Common myeloid progenitor, CD34-positive (primary cell): ENCODE results near the gene MCTP2.

Source experiments
- CTCF ChIA-PET: fragments of 350-600 bp; sonication (Branson Sonifier 250); formaldehyde crosslinking; loops from one replicate; lab custom pipeline; 2021; ENCODE audit warnings: antibody characterized with exemption; lab: Charles Lee
- POLR2A ChIA-PET: fragments of 350-600 bp; sonication (Branson Sonifier 250); formaldehyde crosslinking; loops from one replicate; lab custom pipeline; 2021; ENCODE audit warnings: antibody characterized with exemption; lab: Charles Lee
- DNase-seq, 3 donors: peaks; one replicate each; pipeline versions ENCODE4 v3.0.0 to v3.0.0-alpha.2; 2013
- H3K27ac ChIP-seq, 2 experiments: 1 replicate in 1 of 2; 2 replicates in 1 of 2; pipeline ENCODE4 v1.7.0; 2013; ENCODE audit warnings: inconsistent platforms in 2 of 2, low read length in 2 of 2, mild to moderate bottlenecking in 2 of 2, low read depth in 1 of 2, moderate library complexity in 1 of 2; ENCODE audit not compliant: severe bottlenecking in 2 of 2, insufficient read depth in 1 of 2, poor library complexity in 1 of 2
- H3K27me3 ChIP-seq, 5 experiments: replicated peaks in 2 of 5; 1 replicate in 3 of 5; 2 replicates in 2 of 5; pipeline versions ENCODE4 v1.6.1 to v1.7.0; 2013; ENCODE audit warnings: low read length in 4 of 5, mild to moderate bottlenecking in 2 of 5, moderate library complexity in 2 of 5, inconsistent platforms in 1 of 5; ENCODE audit not compliant: insufficient read depth in 5 of 5, control insufficient read depth in 4 of 5
- H3K36me3 ChIP-seq, 4 experiments: 1 replicate in 2 of 4; 2 replicates in 2 of 4; pipeline versions ENCODE4 v1.6.1 to v1.7.0; 2013; ENCODE audit warnings: low read length in 3 of 4, control low read depth in 1 of 4, mild to moderate bottlenecking in 1 of 4; ENCODE audit not compliant: control insufficient read depth in 4 of 4, insufficient read depth in 4 of 4
- H3K4me1 ChIP-seq, 4 experiments: 1 replicate in 3 of 4; 2 replicates in 1 of 4; pipeline versions ENCODE4 v1.6.1 to v1.7.1; 2013; ENCODE audit warnings: low read length in 3 of 4, mild to moderate bottlenecking in 3 of 4, control low read depth in 1 of 4, inconsistent platforms in 1 of 4, moderate library complexity in 1 of 4; ENCODE audit not compliant: control insufficient read depth in 4 of 4, insufficient read depth in 4 of 4; ENCODE audit errors: control extremely low read depth in 1 of 4
- H3K4me3 ChIP-seq, 7 experiments: 1 replicate in 4 of 7; 2 replicates in 3 of 7; pipeline versions ENCODE4 v1.5.1 to v1.7.0; 2013; ENCODE audit warnings: mild to moderate bottlenecking in 7 of 7, low read length in 6 of 7, moderate library complexity in 6 of 7, inconsistent platforms in 2 of 7, low read depth in 2 of 7, control low read depth in 1 of 7; ENCODE audit not compliant: insufficient read depth in 4 of 7, control insufficient read depth in 1 of 7; ENCODE audit errors: extremely low read depth in 1 of 7
- H3K9me3 ChIP-seq, 5 experiments: 1 replicate in 4 of 5; 2 replicates in 1 of 5; pipeline versions ENCODE4 v1.6.1 to v1.7.1; 2013; ENCODE audit warnings: low read length in 4 of 5, mild to moderate bottlenecking in 2 of 5, inconsistent platforms in 1 of 5, low read depth in 1 of 5, moderate library complexity in 1 of 5; ENCODE audit not compliant: control insufficient read depth in 4 of 5, insufficient read depth in 2 of 5; ENCODE audit errors: control extremely low read depth in 1 of 5
- WGBS: methylation state at CpG from one replicate; pipeline ENCODE4 v1.1.5; 2013; ENCODE audit not compliant: insufficient coverage; 5-methylcytosine and 5-hydroxymethylcytosine counted together

The MCTP2 gene

DNA sequence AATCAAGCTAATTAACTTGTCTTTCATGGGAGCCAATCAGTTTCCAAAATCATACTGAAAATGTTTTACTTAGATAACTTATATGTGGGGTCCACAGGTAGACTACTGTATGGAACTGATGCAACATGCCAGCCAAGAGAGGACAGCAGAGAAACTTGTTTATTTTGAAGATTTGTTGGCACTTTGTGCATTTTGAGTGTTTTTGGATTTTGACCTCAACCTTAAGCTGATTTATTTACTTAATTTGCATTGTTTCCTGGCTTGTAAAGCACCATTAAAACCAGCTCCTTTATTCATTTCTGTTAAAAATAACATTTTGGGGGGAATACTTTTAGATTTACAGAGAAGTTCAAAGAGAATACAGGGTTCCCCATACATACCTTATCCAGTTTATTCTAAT lies 166.6 kb downstream of the MCTP2 start:
- Histone ChIP-seq H3K36me3 (peaks cover 19 to 59% (median 34%) of the 10 kb centered on the region in 4 experiments), H3K27ac (no peak overlapping the region), H3K27me3 (no peaks in the 10 kb centered on the region), H3K9me3 (no peaks in the 10 kb centered on the region), H3K4me3 (no peak overlapping the region), H3K4me1 (peaks cover 0 to 3% (median 0%) of the 10 kb centered on the region in 4 experiments)
- DNase-seq: no peak
- ChIA-PET POLR2A (interaction anchor here (0.9 kb wide), 1 partner anchor 15 kb away, joined by 3 read pairs; no protein-coding TSS in a partner anchor), CTCF (interaction anchor here (1.6 to 1.7 kb wide), 2 partner anchors 9 to 15 kb away, joined by 3 to 4 read pairs; no protein-coding TSS in a partner anchor)

GRCh38 chr15:94400526-94401298 lies 169.4 kb downstream of the MCTP2 start:
- Histone ChIP-seq H3K4me1 (peaks cover 0 to 5% (median 0%) of the 10 kb centered on the region in 4 experiments), H3K27me3 (no peaks in the 10 kb centered on the region), H3K36me3 (peaks cover 21 to 70% (median 43%) of the 10 kb centered on the region in 4 experiments), H3K27ac (no peak overlapping the region), H3K9me3 (no peaks in the 10 kb centered on the region), H3K4me3 (no peak overlapping the region)
- no peak for DNase-seq
- ChIA-PET POLR2A (interaction anchor here (1.1 kb wide), 1 partner anchor 13 kb away, joined by 3 read pairs; no protein-coding TSS in a partner anchor), CTCF (interaction anchor here (0.9 kb wide), 1 partner anchor 19 kb away, joined by 3 read pairs; no protein-coding TSS in a partner anchor)
- 96% methylated on average over 7 of the region's 10 CpGs for WGBS

DNA sequence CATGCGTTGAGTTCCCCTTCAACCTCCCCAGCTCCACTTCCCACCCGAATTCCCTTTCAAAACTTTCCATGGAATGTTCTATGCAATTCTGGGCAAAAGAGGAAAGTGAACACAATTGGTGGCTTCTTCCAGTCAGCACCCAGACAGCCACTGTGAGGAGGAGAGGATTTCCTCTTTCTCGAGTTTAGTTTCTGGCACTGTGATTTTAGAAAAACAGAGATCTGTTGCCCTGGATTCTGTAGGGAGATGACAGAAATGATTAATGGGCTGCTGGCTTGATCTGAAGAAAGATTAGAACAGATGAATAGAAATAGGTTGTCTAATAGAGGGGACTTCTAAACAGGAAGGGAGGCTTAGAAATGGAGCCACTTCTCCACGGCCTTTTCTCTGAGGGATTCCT lies 172.0 kb downstream of the MCTP2 start:
- DNase-seq: peak in 2 of 3 donors; percentile 60 to 62
- Histone ChIP-seq H3K4me1 (peaks cover 0 to 5% (median 0%) of the 10 kb centered on the region in 4 experiments), H3K36me3 (peaks cover 22 to 70% (median 47%) of the 10 kb centered on the region in 4 experiments), H3K4me3 (no peak overlapping the region), H3K27me3 (no peaks in the 10 kb centered on the region), H3K27ac (no peak overlapping the region), H3K9me3 (no peaks in the 10 kb centered on the region)
- CTCF ChIA-PET: no interaction called here
- 27% methylated on average over 3 of the region's 4 CpGs for WGBS
- POLR2A ChIA-PET: no interaction called here

DNA sequence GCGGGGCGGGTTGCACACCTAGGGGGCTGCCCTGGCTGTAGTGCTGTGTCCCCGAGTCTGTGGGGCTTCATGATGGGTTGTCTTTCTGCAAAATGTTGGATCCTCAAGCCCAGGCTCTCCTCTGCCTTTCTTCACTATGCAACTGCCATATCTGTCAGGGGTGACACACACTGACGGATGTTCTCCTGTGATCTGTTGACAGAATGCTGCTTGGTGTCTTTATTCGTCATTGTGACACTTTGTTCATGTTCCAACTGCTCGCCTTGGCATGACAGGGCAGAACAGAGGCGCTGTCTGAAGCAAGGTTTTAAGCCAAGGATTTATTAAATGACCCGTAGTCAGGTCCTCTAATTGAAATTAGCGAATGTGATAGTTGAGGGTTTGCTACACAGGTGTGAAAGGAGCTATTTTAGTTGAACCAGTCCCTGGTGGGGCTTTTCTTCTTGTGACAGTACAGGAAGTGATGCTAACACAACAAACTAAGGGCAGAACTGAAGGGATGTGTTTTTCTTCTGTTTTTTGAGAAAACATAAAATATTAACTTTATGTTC lies 173.4 kb downstream of the MCTP2 start:
- Histone ChIP-seq H3K9me3 (no peaks in the 10 kb centered on the region), H3K4me3 (no peak overlapping the region), H3K4me1 (peaks cover 0 to 5% (median 0%) of the 10 kb centered on the region in 4 experiments), H3K36me3 (peaks cover 16 to 73% (median 43%) of the 10 kb centered on the region in 4 experiments), H3K27ac (no peak overlapping the region), H3K27me3 (no peaks in the 10 kb centered on the region)
- POLR2A ChIA-PET: no interaction called here
- CTCF ChIA-PET: no interaction called here
- DNase-seq: no peak
- WGBS: 83% methylated on average over 9 of the region's 9 CpGs

DNA sequence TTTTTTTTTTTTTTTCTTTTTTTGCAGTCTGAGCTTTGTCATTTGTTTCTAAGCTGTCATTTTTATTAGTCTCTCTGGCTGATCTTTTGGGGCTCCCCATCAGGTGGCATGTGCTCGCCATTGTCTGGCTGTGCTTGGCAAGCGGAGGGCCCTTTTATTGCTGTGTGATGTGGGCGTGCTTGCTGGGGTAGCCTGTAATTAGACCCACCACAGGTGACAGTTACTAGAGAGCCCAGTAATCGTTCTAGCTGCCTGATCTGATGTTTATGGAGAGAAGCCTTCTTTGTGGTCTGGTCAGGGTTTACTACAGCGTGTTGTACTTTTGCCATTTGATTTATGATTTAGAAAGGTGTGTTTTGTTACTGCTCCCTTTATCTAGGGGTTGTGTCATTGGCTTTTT lies 179.9 kb downstream of the MCTP2 start:
- H3K9me3 ChIP-seq: no peaks in the 10 kb centered on the region
- CTCF ChIA-PET: interaction anchor here (1.5 to 1.8 kb wide), 3 partner anchors 11 to 170 kb away, joined by 5 to 6 read pairs (median 5); no protein-coding TSS in a partner anchor
- H3K27me3 ChIP-seq: no peaks in the 10 kb centered on the region
- H3K27ac ChIP-seq: no peak overlapping the region
- DNase-seq: no peak
- no peaks in the 10 kb centered on the region for H3K4me1 ChIP-seq
- WGBS: 93% methylated on average over 4 of the region's 5 CpGs
- POLR2A ChIA-PET: no interaction called here
- peaks cover 5 to 46% (median 30%) of the 10 kb centered on the region in 4 experiments for H3K36me3 ChIP-seq
- no peak overlapping the region for H3K4me3 ChIP-seq

- POLR2A ChIA-PET: no interaction called here
- Histone ChIP-seq H3K27ac (no peak overlapping the region), H3K36me3 (peaks cover 3 to 48% (median 32%) of the 10 kb centered on the region in 4 experiments), H3K4me1 (no peaks in the 10 kb centered on the region), H3K4me3 (no peak overlapping the region), H3K9me3 (no peaks in the 10 kb centered on the region), H3K27me3 (no peaks in the 10 kb centered on the region)
- CTCF ChIA-PET: interaction anchor here (0.6 to 1.8 kb wide), 4 partner anchors 11 to 258 kb away, joined by 3 to 6 read pairs (median 5); no protein-coding TSS in a partner anchor
- DNase-seq: no peak
- WGBS: no CpG with 5 or more reads among the region's 2 CpGs
Measured at GRCh38 chr15:94411846-94412245, 180.5 kb downstream of the MCTP2 start.
